HS-5 (cell line): ENCODE measurements around the gene OTUD6A.

Experiments
- DNase-seq: peaks from one replicate; pipeline ENCODE4 v3.0.0-alpha.2; 2012; ENCODE audit warnings: low read depth

The OTUD6A gene, protein sequence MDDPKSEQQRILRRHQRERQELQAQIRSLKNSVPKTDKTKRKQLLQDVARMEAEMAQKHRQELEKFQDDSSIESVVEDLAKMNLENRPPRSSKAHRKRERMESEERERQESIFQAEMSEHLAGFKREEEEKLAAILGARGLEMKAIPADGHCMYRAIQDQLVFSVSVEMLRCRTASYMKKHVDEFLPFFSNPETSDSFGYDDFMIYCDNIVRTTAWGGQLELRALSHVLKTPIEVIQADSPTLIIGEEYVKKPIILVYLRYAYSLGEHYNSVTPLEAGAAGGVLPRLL

DNA sequence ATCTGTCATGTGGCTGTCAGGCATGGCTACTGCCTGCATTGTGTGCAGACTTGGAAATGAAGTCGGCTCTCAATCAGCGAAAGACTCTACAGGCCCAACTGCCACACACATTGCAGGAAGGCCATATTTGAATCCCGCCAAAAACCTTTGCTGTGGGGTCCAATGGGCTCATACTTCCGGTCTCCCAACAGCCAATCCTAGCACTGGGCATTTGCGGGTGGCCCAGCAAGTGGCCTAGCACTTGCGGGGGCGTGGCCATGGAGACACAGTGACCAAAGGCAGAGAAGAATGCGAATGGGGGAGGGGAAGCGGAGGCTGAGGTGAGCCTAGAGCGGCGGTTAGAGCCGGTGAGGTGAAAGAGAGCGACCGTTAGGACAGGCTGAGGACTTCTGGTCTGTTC, at the start of gene OTUD6A:
TSS of gene OTUD6A (plus strand) at position 382 of the 400 bp plus-strand sequence. CDS start 68 bp downstream, outside the sequence.
- no peak for DNase-seq

DNA sequence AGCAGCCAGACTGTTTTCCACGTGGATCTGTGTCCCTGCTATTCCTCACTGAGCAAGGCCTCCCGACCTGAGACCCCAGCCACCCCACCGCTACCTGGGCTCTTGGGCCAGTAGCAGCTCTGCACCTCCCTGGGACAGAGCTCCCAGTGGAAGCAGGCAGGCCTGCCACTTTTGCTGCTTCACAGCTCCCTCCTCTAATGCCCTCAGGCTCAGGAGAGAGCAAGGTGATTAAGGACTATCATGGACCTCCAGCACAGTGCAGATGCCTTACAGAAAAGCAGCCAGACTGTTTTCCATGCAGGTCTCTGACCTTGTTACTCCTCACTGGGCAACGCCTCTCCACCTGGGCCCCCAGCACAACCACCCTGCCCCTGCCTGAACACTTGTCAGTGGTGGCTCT, 49.5 kb upstream of the OTUD6A start:
- no peak for DNase-seq

DNA sequence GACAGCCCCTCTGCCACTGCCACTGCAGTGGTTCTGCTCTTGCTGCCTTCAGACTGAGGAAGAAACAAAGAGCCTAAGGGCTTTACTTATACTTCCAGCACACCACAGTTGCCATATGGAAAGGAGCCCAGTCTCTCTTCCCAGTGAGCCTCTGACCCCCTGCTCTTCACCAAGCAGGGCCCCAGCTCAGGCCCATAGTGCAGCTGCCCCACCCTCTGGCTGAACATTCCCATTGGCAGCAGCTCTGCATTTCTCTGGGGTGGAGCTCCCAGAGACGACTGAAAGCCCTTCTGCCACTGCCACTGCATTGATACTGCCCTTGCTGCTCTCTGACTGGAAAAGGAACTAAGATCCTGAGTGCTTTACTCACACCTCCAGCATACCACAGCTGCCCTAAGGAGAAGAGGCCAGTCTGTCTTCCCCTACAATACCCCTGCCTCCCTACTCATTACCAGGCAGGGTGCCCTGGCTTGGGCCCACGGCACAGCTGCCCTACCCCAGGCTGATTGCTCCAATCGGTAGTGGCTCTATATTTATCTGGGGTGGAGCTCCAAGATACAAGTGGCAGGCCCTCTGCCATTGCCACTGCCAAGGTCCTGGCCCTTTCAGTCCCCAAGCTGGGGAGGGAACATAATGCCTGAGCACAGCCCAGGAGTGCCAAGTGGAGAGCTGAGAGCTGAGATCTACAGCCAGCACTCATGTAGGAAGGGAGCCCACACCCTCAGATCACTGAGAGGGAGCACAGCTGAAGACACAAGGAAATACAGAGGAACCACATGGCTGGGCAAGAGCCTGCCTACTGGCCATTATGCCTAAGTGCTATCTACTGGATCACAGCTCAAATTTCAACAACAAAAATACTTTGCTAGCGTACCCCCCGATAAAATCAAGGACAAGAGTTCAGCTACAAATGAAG, 48.5 kb upstream of the OTUD6A start:
- DNase-seq: no peak

DNA sequence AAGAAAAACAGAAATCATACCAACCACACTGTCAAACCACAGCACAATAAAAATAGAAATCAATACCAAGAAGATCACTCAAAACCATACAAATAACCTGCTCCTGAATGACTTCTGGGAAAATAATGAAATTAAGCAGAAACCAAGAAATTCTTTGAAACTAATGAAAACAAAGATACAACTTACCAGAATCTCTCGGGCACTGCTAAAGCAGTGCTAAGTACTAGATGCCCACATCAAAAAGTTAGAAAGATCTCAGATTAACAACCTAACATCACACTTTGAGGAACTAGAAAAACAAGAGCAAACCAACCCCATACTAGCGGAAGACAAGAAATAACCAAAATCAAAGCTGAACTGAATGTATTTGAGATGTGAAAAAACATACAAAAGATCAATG, 45.7 kb upstream of the OTUD6A start:
- DNase-seq: no peak

DNA sequence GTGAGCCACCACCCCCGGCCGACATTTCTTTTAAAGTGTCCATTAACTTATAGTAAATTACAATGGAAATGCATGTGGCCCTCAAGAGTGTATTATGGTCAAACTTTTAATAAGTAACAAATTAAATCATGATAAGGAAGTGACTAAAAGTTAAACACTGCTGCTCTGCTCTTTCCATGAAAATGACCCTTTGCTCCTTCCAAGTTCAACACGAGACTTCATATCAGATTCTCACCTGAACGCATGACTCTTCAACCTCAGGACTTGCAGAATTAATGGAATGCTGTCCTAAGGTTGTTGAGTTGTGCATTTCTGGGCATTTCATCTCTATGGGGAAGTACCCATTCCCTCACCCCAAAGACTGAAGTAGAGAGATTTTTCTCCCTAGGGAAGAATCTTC, 39.6 kb upstream of the OTUD6A start:
- DNase-seq: no peak

DNA sequence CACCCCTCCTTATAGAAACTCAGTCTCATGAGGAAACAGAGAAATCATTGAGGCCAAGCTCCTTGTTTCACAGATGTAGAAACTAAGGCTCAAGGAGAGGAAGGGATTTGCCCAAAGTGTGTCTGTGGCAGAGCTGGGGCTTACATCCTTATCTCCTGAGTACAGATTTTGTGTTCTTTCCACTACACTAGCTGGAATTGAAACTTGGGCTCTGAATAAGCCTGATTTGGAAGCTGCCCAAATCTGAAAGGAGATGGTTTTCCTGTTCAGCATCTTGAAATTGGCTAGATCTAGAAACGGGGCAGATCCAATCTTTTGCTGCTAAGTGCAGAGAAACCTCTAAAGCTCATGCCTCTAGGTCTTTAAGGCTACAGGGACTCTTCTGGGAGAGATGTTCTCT, 36.8 kb upstream of the OTUD6A start:
- DNase-seq: no peak

DNA sequence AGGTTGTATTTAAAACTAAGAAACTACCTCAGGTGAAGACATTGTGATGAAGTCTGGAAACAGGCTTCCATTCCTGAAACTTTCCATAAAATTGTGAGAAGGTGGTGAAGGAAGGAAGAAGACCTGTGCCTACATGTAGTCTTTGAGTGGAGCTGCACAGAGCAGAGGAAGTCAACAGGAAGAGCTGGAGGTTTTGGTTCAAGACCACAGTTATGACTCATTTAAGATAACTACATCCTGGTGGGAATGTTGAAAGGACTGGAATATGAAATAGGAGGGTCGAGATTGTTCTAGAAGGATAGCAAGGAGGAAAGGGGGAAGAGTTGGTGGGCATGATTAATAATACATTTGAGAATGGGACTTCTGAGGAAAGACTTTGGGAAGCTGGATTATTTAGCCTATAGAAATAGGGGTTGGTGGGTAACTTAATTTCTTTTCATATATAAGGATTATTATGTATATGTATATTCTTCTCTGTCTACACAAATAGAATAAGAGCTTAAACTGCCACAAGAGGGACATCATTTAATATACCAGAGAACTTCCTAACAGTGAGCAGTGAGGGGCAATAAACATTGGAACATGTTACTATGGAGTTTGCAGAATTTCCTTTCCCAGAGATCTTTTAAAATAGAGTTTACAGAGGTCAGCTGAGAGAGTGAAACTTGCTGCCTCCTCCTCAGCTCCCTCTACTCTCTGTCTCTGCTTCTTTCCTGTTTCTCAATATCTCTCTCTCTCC, 36.0 kb upstream of the OTUD6A start:
- no peak for DNase-seq

DNA sequence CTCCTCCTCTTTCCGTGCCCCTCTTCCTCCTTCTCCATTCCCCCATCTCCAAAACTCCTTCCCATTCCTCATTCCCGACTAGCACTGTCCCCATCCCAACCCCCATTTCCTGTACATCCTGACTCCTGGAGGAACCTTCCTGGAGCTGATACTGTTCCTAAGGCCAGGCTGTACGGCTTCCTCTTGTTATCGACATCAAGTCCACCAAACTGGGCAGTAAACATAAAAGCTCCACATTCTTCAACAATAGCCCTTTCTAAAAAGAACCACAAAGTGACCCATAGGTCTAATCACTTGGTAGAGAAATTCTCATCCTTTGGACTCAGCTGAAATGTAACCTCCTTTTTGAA, 35.4 kb upstream of the OTUD6A start:
- no peak for DNase-seq

DNA sequence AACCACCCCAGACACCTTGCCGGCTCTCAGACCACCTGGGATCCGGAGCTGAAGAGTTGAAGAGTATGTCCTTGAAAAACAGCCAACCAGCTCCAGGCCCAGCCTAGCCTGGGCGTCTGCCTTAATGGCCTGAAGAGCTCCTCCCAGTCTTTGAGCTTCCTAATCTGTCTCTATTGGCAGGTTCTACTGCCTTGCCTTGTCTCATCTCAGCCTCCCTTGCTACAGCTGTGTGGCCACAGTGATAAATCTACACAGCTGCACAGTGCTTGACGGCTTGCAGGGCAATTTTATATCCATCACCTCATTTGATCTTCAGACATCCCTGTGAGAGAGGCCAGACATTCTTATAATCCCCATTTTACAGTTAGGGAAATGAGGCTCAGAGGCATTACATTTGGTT, 32.4 kb upstream of the OTUD6A start:
- no peak for DNase-seq

DNA sequence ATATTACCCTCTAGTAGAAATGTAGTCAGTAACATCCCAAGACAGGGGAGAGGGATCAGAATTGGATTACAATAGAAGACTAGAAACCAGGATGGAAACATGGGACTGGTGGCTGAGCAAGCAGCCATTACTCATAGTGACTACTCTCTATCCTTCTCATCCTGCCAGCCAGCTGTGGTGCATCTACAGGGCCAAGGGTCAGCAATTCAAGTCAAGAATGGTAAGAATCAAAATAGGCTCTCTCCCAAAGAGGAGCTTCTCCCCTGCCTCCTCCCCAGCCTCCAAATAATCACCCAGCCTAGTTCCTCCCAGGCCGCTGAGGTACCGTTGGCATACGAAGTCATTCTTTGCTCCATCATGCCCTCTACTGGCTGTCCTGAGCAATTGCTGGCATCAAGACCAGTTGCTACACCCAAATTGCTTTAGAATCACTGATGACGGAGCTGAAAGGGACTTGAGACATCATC, 31.9 kb upstream of the OTUD6A start:
- DNase-seq: no peak

DNA sequence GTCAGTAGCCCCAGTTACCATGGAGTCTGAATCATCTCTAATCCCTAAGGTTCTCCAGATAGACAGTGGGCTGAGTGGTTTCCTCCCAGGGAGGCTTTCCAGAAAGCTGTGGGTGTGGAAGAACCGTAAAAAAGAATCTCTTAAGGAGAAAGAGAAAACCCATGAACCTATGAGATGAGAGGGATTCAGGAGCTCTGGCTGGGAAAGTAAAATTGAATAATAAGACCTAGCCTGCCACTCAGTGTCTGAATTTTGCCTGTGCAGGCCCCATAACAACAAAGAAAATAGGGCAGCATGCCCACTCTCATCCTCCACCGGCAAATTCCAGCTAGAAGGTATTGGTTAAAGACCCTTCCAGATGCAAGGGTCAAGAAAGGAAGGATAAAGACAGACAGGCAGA, 29.5 kb upstream of the OTUD6A start:
- no peak for DNase-seq

DNA sequence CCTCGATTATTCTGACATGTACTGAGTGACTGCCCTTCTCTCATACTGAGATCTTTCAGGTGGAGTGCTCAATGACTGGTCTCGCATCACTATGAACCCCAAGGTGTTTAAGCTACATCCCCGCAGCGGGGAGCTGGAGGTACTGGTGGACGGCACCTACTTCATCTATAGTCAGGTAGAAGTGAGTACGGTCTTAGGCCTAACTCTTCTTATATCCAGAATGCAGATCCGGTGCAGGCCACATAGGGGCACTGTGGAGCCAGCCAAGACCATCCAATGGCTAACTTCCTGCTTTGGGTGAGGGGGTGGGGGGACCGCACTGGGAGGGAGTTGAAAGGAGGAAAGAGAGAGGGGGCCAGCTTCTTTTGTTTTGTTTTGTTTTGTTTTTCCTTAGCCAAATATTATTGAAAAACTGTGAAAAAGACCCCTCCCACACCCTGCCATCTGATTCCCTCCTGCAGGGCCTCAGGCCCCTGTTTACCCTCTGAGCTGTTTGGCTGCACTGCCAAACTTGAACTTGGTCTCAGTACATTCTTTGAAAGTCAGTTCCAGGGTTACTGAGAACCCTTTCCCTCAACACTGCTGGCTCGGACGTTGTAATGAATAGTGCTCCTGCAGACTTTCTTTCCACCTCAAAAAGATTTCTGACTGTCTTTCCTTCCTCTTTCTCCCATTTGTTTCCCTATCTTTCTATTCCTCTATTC, 28.8 kb upstream of the OTUD6A start:
- DNase-seq: no peak

DNA sequence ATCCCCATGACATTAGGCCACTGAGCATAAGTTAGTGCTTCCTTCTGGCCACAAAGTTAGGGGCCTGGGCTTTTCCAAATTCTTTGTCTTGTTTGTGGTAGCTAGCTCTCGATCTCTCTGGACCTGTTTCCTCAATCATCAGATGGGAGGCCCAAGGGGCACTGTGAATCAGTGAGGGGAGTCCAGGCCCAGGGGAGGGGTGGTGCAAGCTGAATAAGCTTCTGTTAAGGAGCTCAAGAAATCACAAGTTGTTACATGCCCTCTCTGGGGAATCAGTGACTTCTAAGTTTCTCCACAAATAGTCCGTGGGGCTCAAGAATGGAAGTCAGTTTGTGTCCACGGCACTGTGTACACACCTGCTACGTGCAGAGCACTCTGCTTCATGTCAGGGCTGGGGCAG, 27.6 kb upstream of the OTUD6A start:
- DNase-seq: no peak

DNA sequence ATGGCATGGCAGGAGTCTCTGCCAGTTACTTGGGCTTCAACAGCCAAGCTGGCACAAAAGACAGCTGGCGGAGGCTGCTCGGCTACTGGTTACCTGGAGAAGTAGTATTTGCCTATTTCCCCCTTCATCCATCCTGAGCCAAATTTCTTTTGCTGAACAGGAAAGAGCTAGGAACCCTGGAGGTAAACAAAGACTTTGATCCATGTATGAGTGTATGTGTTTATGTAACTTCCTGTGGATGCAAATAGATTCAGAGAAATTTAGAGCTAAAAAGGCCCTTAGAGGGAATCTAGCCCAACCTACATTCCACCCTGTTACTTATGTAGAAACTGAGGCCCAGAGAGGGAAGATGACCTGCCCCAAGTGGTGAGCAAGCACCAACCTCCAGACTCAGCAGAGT, 23.7 kb upstream of the OTUD6A start:
- no peak for DNase-seq

DNA sequence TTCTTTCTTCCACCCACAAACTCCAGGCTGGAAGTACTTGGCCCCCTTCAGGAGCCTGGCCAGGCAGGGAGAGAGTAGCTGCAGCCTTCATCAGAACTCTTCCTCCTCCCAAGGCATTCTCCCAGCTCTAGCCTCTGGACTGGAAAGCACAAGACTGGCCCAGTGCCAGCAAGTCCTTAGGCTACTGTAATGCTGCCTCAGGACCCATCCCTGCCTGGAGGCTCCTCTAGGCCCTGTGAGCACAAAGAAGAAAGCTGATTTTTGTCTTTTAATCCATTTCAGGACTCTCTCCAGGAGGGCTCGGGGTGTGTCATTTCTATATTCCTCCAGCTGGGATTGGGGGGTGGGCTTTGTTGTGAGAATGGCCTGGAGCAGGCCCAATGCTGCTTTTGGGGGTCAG, 23.3 kb upstream of the OTUD6A start:
- DNase-seq: no peak

DNA sequence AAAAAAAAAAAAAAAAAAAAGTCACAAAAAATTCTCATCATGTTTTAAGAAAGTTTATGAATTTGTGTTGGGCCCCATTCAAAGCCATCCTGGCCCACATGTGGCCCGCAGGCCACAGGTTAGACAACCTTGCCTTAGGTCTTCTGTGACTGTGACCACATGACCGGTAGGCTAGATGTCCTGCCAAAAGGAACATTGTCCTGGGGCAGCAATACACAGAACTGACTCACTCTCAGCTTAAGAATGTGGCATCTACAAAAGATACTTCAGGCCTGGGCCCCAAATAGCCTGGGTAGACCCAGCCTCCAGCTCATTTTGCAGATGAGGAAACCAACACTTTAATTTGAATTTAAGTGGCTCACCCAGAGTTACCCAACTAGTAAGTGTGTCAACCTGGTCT, 22.5 kb upstream of the OTUD6A start:
- DNase-seq: no peak

DNA sequence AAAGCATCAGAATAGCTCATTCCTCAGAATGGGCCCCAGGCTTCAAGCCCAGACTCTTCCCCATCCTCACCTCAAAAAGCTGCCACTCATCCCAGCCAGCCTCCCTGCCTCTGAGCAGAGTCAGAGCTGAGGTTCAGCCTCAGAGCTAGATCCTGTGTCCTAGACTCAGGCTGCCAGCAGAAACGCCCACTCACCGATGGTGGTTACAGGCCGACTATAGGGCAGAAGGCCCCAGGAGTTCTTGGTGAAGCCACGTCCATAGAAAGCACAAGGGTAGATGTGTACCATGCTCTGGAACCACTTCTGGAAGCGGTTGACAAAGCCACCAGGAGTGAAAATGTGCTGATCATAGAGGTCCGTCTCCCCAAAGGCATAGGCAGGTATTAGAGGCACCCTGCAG, 20.3 kb upstream of the OTUD6A start:
- no peak for DNase-seq

DNA sequence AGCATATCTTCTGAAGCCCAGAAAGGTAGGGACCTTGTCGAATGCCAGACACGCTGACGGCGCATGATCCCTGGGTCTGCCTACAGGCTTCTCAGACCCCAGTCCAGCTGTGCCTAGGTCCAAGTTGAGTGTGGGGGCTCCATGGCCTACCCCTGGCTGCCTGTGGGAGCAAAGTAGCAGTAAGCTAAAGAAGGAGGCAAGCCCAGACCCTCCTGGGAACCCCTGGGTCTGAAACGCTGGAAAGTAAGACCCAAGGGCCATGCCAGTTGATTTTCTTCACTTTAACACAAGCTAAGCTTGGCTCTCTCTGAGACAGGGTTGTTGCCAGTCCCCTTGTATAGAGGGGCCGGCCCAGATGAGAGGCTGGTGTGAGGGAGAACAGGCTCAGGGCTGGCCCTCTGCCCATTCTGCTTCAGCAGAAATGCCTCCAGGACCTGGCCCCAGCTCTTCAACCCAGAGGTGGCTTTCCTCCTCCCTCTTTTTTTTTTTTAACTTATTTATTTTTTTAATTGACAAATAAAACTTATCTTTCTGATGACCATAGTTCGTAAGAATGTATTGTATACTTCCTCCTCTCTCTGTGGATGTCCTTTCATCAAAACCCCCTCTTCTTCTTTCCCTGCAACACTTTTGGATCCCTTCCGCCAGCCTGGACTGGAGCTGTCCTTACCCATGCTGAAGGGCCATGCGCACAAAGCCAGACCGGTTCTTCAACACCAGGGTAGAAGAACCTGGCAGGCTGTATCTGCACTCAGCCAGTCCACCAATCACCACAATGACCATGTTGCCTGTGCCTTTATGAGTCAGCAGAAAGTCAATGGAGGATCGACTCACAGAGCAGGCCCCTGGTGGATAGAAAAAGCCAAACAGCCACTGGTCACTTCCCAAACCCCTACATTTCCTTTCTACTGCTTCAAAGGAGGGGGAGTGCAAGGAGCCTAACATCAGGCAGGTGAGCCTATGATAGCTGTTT, 19.6 kb upstream of the OTUD6A start:
- no peak for DNase-seq

DNA sequence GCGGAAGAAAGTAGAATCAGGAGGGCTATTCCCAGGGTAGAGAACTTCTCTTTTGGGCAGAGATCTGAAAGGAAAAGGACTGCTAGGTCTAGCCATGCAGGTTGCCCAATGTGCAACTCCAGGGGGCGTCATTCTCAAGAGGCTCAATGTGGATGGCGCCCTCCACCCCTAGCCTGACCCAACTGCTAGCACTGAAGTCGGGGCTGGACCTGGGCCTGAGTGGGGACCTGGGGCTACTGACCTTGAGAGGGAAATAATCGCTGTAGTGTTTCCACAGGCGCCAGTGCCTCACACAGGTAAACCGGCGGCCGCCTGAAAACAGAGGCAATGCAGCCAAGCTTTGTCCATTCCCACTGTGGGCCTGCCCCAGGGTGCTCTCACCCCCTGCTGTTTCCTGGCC, 18.6 kb upstream of the OTUD6A start:
- no peak for DNase-seq

DNA sequence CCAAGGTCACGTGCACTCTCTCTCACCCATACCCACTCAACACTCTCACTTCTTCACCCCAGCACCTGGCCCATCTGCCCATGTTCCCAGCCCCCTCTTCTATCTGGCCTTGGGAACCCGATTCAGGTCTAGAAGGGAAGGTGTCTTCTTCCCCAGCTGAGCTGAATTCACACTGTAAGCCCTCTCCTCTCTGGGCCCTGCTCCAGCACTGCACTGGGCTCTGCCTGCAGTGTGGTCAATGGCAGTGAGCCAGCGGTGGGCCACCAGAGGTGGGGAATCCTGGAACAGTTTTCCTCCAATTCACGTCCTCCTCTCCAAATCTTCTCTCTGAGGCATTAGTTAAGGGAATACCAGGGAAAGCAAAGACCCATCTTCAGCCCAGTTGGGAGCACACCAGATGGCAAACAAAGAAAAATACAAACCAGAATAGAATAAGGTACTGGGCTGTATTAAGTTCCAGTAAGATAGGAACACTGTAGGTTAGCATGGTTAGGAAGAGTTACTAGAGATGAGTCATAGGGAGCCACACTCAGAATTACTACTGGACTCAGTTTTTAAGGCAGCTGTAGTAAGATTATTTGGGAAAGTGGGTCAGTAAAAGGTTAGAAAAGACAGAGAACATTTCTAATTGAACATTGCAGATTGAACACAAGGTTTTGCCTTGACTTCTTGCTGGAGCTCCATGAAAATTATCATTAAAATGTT, 17.6 kb upstream of the OTUD6A start:
- no peak for DNase-seq
